Nephron (organoid): ENCODE measurements around the gene SMOC1.

Source experiments
- H3K27ac Mint-ChIP-seq, 3 experiments: 2 replicates each; pipeline ENCODE4 v1.8.0; 2020; ENCODE audit warnings: mixed read lengths in 3 of 3, mild to moderate bottlenecking in 2 of 3, moderate library complexity in 1 of 3
- H3K27me3 Mint-ChIP-seq: 2 replicates; pipeline ENCODE4 v1.8.0; 2021; ENCODE audit warnings: low read depth, mild to moderate bottlenecking, moderate library complexity, mixed read lengths
- H3K36me3 Mint-ChIP-seq: 2 replicates; pipeline ENCODE4 v1.8.0; 2020; ENCODE audit warnings: low read depth, mixed read lengths
- H3K4me1 Mint-ChIP-seq: 2 replicates; pipeline ENCODE4 v1.8.0; 2020; ENCODE audit warnings: mixed read lengths
- H3K4me3 Mint-ChIP-seq, 3 experiments: 2 replicates each; pipeline ENCODE4 v1.8.0; 2020; ENCODE audit warnings: mild to moderate bottlenecking in 3 of 3, mixed read lengths in 3 of 3, moderate library complexity in 2 of 3
- H3K9me3 Mint-ChIP-seq: 2 replicates; pipeline ENCODE4 v1.8.0; 2020; ENCODE audit warnings: mixed read lengths
- CTCF ChIP-seq, 3 experiments: fragments of 200-600 bp; sonication (generic); IDR thresholded peaks; one replicate each; pipeline ENCODE4 v1.5.0; 2021; ENCODE audit warnings: antibody characterized with exemption in 3 of 3; ENCODE audit not compliant: unreplicated experiment in 3 of 3

The SMOC1 gene

GRCh38 chr14:69960296-69960695 lies 81.1 kb downstream of the SMOC1 start:
- TF ChIP-seq CTCF (IDR thresholded peaks at IDR 0.05; ENCODE audit: unreplicated experiment in 3 of 3), result no peak
- Mint-ChIP-seq H3K36me3 (no peaks in the 10 kb centered on the region), H3K9me3 (no peaks in the 10 kb centered on the region), H3K27me3 (peaks cover 10% of the 10 kb centered on the region), H3K4me1 (peaks cover 10% of the 10 kb centered on the region), H3K4me3 (no peak overlapping the region), H3K27ac (no peak overlapping the region)

- Mint-ChIP-seq H3K27ac (no peak overlapping the region), H3K36me3 (no peaks in the 10 kb centered on the region), H3K27me3 (peaks cover 4% of the 10 kb centered on the region), H3K4me1 (peaks cover 9% of the 10 kb centered on the region), H3K9me3 (no peaks in the 10 kb centered on the region), H3K4me3 (no peak overlapping the region)
- no peak for TF ChIP-seq CTCF (IDR thresholded peaks at IDR 0.05; ENCODE audit: unreplicated experiment in 3 of 3)
Observed at GRCh38 chr14:69963966-69964365, 84.8 kb downstream of the SMOC1 start.

GRCh38 chr14:69964841-69965240 lies 85.6 kb downstream of the SMOC1 start:
- H3K9me3 Mint-ChIP-seq, result no peaks in the 10 kb centered on the region
- H3K4me1 Mint-ChIP-seq, result peaks cover 9% of the 10 kb centered on the region

GRCh38 chr14:69968132-69968531 lies 88.9 kb downstream of the SMOC1 start:
- H3K4me3 Mint-ChIP-seq, result no peak overlapping the region
- no peak for TF ChIP-seq CTCF (IDR thresholded peaks at IDR 0.05; ENCODE audit: unreplicated experiment in 3 of 3)
- H3K27me3 Mint-ChIP-seq, result no peaks in the 10 kb centered on the region
- H3K36me3 Mint-ChIP-seq, result no peaks in the 10 kb centered on the region
- peaks cover 9% of the 10 kb centered on the region for H3K4me1 Mint-ChIP-seq
- no peak overlapping the region for H3K27ac Mint-ChIP-seq
- no peaks in the 10 kb centered on the region for H3K9me3 Mint-ChIP-seq

More at GRCh38 chr14:69964841-69965240, 85.6 kb downstream of the SMOC1 start:
- Mint-ChIP-seq H3K27me3 (peaks cover 4% of the 10 kb centered on the region), H3K36me3 (no peaks in the 10 kb centered on the region), H3K4me3 (no peak overlapping the region), H3K27ac (no peak overlapping the region)
- TF ChIP-seq CTCF (IDR thresholded peaks at IDR 0.05; ENCODE audit: unreplicated experiment in 3 of 3), result no peak

GRCh38 chr14:69968681-69969080 lies 89.5 kb downstream of the SMOC1 start:
- no peak overlapping the region for H3K27ac Mint-ChIP-seq
- no peak for TF ChIP-seq CTCF (IDR thresholded peaks at IDR 0.05; ENCODE audit: unreplicated experiment in 3 of 3)
- peaks cover 9% of the 10 kb centered on the region for H3K4me1 Mint-ChIP-seq
- peaks cover 2% of the 10 kb centered on the region for H3K27me3 Mint-ChIP-seq
- no peaks in the 10 kb centered on the region for H3K9me3 Mint-ChIP-seq
- no peak overlapping the region for H3K4me3 Mint-ChIP-seq
- no peaks in the 10 kb centered on the region for H3K36me3 Mint-ChIP-seq

- Mint-ChIP-seq H3K36me3 (no peaks in the 10 kb centered on the region), H3K27ac (no peak overlapping the region), H3K4me3 (no peak overlapping the region), H3K4me1 (peaks cover 8% of the 10 kb centered on the region), H3K9me3 (no peaks in the 10 kb centered on the region), H3K27me3 (peaks cover 16% of the 10 kb centered on the region)
- no peak for TF ChIP-seq CTCF (IDR thresholded peaks at IDR 0.05; ENCODE audit: unreplicated experiment in 3 of 3)
Observed at GRCh38 chr14:69972755-69973154, 93.5 kb downstream of the SMOC1 start.
